HAP-1 (cell line): ENCODE data around the gene CDK13.

Experiments
- DNase-seq, 2 experiments: peaks; one replicate each; pipeline ENCODE4 v3.0.0-alpha.2; 2016 to 2020; ENCODE audit warnings: low spot score in 2 of 2
- H3K27me3 ChIP-seq: fragments of 250-450 bp; sonication (Bioruptor Pico); 2 replicates; pipeline ENCODE4 v1.5.1; 2020; ENCODE audit warnings: low read depth, mild to moderate bottlenecking, moderate library complexity
- H3K36me3 ChIP-seq: fragments of 250-450 bp; sonication (Bioruptor Pico); replicated peaks from 2 replicates; pipeline ENCODE4 v1.5.1; 2020; ENCODE audit warnings: mild to moderate bottlenecking
- H3K4me1 ChIP-seq: fragments of 250-450 bp; sonication (Bioruptor Pico); 2 replicates; pipeline ENCODE4 v1.5.1; 2020; ENCODE audit warnings: mild to moderate bottlenecking
- H3K4me3 ChIP-seq: fragments of 250-450 bp; sonication (Bioruptor Pico); 2 replicates; pipeline ENCODE4 v1.5.1; 2020; ENCODE audit warnings: mild to moderate bottlenecking, moderate library complexity
- H3K9me3 ChIP-seq: fragments of 250-450 bp; sonication (Bioruptor Pico); 2 replicates; pipeline ENCODE4 v1.5.1; 2020; ENCODE audit warnings: mild to moderate bottlenecking, moderate library complexity
- in situ Hi-C: fragments of 300-500 bp; cut with MboI; formaldehyde crosslinking; loops from 3 replicates; pipeline ENCODE4 v1.14.3; 2020; ENCODE audit warnings: low sequenced_read_pairs, inconsistent platforms, mixed read lengths

Gene CDK13

DNA sequence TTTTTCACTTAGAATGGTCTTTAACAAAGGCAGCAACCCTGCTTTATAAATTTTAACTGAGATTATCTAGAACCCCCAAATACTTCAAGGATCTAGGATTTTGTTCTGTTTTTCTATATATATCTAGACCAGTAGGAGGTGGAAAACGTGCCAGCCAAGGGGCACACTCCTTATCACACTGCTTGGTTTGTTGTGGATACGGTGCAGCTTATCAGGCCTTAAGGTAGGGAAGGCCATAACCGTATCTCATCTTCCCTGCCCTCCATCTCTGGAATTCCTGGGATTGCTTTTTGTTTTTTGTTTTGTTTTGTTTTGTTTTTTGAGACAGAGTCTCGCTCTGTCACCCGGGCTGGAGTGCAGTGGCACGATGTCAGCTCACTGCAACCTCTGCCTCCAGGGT is 109.0 kb downstream of the CDK13 start:
- H3K4me1 ChIP-seq = no peaks in the 10 kb centered on the region
- in situ Hi-C loops = loop anchor here (10.0 to 25.0 kb wide), 2 partner anchors 164 to 472 kb away; no protein-coding TSS in a partner anchor
- no peaks in the 10 kb centered on the region for H3K9me3 ChIP-seq
- H3K27me3 ChIP-seq = no peaks in the 10 kb centered on the region
- no peaks in the 10 kb centered on the region for H3K36me3 ChIP-seq
- H3K4me3 ChIP-seq = no peak overlapping the region
- no peak for DNase-seq

DNA sequence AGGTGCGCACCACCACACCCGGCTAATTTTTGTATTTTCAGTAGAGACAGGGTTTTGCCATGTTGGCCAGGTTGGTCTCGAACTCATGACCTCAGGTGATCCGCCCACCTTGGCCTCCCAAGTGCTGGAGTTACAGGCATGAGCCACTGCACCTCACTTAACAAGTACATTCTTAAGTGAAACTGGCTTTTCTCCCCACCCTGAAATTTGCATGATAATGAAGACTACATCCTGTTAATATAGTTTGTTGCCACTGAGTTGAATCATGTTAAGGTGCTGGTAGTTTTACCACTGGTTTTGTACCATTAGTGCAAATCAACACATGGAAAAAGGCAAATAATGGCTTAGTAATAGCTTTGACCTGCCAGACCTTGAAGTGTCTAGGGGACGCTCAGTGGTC is 122.2 kb downstream of the CDK13 start:
- Histone ChIP-seq H3K4me1 (peaks cover 3% of the 10 kb centered on the region; the same call in 1 of the 2 replicates), H3K27me3 (no peaks in the 10 kb centered on the region), H3K4me3 (no peak overlapping the region), H3K9me3 (no peaks in the 10 kb centered on the region), H3K36me3 (no peaks in the 10 kb centered on the region)
- peak in 1 of 2 experiments; percentile 36 for DNase-seq
- in situ Hi-C loops = loop anchor here (25.0 kb wide), 1 partner anchor 485 kb away; no protein-coding TSS in a partner anchor

DNA sequence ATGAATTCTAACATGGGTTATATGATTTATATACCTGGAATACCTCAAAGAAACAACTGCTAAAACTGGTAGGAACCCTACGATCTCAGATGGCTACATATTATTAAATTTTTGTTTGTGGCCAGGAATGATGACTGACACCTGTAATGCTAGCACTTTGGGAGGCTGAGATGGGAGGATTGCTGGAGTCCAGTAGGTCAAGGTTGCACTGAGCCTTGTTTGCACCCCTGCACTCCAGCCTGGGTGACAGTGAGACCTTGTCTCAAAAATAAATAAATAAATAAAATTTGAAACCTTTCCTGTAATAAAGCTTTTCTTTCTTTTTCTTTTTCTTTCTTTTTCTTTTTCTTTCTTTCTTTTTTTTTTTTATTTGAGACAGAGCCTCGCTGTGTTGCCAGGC is 123.2 kb downstream of the CDK13 start:
- in situ Hi-C loops = loop anchor here (25.0 kb wide), 1 partner anchor 486 kb away; no protein-coding TSS in a partner anchor
- Histone ChIP-seq H3K27me3 (no peaks in the 10 kb centered on the region), H3K9me3 (no peaks in the 10 kb centered on the region), H3K36me3 (no peaks in the 10 kb centered on the region), H3K4me1 (peaks cover 9% of the 10 kb centered on the region), H3K4me3 (no peak overlapping the region)
- no peak for DNase-seq

DNA sequence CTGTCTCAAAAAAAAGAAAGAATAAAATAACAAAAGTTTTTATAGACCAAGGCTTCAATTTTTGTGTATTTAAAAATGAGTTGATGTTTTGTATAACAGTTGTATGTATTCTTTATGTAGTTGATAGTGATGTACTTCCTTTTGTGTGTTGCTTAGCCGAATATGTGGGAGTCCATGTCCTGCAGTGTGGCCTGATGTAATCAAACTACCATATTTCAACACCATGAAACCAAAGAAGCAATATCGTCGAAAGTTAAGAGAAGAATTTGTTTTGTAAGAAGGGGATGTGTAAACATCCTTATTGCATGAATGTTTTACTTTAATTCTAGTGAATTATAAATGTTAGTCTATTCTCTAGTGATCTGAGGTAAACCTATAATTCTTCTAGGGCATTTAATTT is 127.8 kb downstream of the CDK13 start:
- Histone ChIP-seq H3K27me3 (no peaks in the 10 kb centered on the region), H3K4me3 (no peak overlapping the region), H3K36me3 (peaks cover 4% of the 10 kb centered on the region), H3K4me1 (peaks cover 6% of the 10 kb centered on the region), H3K9me3 (no peaks in the 10 kb centered on the region)
- in situ Hi-C loops = no loop called here
- DNase-seq = no peak

DNA sequence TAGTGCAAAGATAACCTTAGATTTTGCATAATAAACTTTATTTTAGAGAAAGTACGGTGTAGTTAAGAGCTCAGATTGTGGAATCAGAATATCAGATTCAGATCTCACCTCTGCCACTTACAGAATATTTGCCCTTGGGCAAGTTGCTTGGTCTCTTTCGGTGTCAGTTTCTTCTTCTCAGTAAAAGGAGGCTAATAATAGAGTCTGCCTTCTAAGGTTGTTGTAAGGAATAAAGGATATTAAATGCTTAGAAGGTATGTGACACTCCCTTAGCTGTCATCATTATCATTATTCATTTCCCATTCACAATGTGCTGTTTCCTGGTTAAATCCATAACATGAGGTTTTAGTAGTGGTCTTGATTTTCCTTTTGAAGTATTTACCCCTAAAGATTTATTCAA is 142.1 kb downstream of the CDK13 start:
- Histone ChIP-seq H3K36me3 (peaks cover 31% of the 10 kb centered on the region), H3K4me1 (peaks cover 23% of the 10 kb centered on the region), H3K4me3 (no peak overlapping the region), H3K27me3 (no peaks in the 10 kb centered on the region), H3K9me3 (no peaks in the 10 kb centered on the region)
- DNase-seq = peak in 1 of 2 experiments; percentile 22
- in situ Hi-C loops = no loop called here

DNA sequence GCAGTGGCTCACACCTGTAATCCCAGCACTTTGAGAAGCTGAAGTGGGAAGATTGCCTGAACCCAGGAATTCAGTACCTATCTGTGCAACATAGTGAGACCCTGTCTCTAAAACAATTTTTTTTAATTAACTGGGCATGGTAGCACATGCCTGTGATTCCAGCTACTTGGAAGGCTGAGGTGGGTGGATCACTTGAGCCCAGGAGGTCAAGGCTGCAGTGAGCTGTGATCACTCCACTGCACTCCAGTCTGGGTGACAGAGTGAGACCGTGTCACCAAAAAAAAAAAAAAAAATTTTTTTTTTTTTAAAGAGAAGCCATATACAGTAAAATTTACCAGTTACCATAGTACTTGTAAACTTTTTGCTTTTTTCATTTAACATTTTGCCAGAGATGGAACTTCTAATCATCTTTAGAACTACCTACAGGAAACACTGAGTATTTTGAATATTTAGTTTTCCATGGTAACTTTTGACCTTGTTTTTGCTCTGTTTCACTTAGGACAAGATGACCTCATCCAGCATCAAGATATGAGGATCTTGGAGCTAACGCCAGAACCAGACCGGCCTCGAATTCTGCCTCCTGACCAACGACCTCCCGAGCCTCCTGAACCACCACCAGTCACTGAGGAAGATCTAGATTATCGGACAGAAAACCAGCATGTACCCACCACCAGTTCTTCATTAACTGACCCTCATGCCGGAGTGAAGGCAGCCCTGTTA is 143.7 kb downstream of the CDK13 start:
- Histone ChIP-seq H3K27me3 (no peaks in the 10 kb centered on the region), H3K36me3 (peaks cover 23% of the 10 kb centered on the region), H3K4me1 (peaks cover 23% of the 10 kb centered on the region), H3K4me3 (no peak overlapping the region), H3K9me3 (no peaks in the 10 kb centered on the region)
- in situ Hi-C loops = no loop called here
- DNase-seq = no peak

DNA sequence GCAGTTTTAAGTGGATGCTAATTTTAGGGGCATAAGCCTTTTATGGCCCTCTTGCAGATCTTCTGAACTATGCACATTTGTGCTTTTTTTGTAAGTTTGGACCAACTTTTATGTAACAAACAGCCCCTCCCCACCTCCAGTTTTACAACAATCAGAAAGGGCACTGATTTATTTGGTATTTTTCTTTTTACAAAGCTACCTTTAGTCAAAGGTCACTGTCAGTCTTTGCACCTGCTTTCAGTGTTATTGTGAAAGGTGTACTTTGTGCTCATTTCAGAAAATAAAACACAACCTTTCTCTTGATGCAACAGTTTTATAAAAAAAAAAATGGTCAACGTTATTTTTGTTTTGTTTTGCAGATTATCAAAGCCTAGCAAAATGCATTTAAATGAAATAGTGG is 145.2 kb downstream of the CDK13 start:
- H3K27me3 ChIP-seq = no peaks in the 10 kb centered on the region
- no peak for DNase-seq
- no peaks in the 10 kb centered on the region for H3K9me3 ChIP-seq
- H3K4me3 ChIP-seq = no peak overlapping the region
- peaks cover 23% of the 10 kb centered on the region for H3K4me1 ChIP-seq
- in situ Hi-C loops = no loop called here
- H3K36me3 ChIP-seq = peaks cover 23% of the 10 kb centered on the region

DNA sequence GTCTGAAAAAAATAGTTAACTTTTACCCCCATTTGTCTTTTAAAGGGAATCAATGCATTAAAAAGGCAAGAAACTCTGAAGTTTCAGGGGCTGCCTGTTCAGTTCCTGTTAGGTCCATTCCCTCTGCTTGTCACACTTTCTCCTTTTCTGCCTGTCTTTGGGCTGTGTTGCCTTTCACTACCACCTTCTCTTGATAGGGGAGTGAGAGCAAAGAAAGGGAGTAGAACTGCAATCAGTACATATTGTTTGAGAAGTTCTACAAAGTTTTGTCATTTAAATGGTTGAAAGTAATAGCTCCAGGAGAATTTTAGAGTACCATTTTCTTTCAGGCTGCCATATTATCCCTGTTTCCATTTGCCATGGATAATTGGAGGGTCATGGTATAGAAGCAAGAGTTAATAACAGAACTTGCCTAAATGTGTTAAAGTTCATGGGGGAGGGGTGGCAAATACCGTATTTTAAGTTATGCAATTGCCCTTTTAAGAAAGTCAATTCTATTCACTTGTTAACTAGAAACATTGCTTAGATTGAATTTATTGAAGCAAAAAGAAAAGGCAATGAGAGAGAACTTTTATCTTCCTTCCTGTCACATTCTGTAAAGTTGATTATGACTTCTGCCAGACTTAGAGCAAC is 145.8 kb downstream of the CDK13 start:
- in situ Hi-C loops = no loop called here
- Histone ChIP-seq H3K4me3 (no peak overlapping the region), H3K9me3 (no peaks in the 10 kb centered on the region), H3K27me3 (no peaks in the 10 kb centered on the region), H3K4me1 (peaks cover 23% of the 10 kb centered on the region), H3K36me3 (peaks cover 23% of the 10 kb centered on the region)
- peak; percentile 33 to 61 for DNase-seq

DNA sequence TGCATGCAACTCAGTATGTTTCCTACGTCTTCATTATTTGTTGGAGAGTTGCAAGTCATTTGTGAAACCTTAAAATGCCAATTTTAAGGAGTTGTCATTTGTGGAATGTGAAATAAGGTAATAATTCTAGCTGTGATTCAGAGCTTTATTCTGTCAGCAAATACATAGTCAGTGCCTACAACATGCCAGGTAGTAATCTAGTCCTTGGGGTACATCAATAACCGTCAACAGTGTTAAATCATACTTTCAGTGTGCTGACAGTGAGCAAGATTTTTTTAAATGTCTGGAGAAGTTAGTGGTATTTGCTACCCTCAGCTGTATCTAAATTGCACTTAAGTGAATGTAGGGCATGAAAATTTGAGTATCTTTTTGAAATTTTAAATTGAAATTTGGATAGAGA is 147.7 kb downstream of the CDK13 start:
- DNase-seq = no peak
- Histone ChIP-seq H3K36me3 (peaks cover 20% of the 10 kb centered on the region), H3K27me3 (no peaks in the 10 kb centered on the region), H3K9me3 (no peaks in the 10 kb centered on the region), H3K4me3 (no peak overlapping the region), H3K4me1 (peaks cover 17% of the 10 kb centered on the region)
- in situ Hi-C loops = no loop called here

DNA sequence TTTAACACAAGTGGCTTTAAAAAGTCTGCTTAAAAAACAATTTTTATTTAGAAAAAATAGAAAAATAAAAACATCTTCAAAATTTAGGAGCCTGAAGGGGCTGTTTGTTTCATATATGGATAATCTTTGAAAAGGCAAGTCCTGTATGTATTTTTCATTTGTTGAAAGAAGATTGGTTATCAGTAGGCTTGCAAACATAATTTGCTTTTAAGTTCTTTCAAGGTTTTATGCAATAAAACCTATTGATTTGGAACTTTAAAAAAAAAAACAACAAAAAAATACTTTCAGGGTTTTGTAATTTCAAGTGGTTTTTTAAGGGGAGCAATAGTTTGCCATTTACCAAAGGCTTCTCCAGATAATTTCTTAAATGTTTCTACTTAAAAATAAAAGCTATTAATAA is 148.8 kb downstream of the CDK13 start:
- no peak for DNase-seq
- no peaks in the 10 kb centered on the region for H3K27me3 ChIP-seq
- in situ Hi-C loops = no loop called here
- H3K4me3 ChIP-seq = no peak overlapping the region
- H3K9me3 ChIP-seq = no peaks in the 10 kb centered on the region
- peaks cover 17% of the 10 kb centered on the region for H3K4me1 ChIP-seq
- H3K36me3 ChIP-seq = peaks cover 15% of the 10 kb centered on the region

DNA sequence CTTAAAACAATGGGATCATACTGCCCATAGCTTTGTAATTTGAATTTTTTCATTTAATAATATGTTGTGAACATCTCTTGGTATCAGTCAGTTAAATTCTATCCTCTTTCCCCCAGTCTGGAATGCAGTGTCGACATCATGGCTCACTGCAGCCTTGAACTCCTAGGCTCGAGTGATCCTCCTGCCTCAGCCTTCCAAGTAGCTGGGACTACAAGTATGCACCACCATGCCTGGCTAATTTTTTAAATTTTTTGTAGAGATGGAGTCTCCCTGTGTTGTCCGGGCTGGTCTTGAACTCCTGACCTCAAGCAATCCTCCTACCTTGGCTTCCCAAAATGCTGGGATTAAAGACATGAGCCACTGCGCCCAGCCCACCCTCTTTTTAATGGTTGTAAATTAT is 149.8 kb downstream of the CDK13 start:
- no peak overlapping the region for H3K4me3 ChIP-seq
- no peaks in the 10 kb centered on the region for H3K27me3 ChIP-seq
- no peak for DNase-seq
- in situ Hi-C loops = no loop called here
- peaks cover 5% of the 10 kb centered on the region for H3K36me3 ChIP-seq
- H3K4me1 ChIP-seq = peaks cover 17% of the 10 kb centered on the region
- H3K9me3 ChIP-seq = no peaks in the 10 kb centered on the region

DNA sequence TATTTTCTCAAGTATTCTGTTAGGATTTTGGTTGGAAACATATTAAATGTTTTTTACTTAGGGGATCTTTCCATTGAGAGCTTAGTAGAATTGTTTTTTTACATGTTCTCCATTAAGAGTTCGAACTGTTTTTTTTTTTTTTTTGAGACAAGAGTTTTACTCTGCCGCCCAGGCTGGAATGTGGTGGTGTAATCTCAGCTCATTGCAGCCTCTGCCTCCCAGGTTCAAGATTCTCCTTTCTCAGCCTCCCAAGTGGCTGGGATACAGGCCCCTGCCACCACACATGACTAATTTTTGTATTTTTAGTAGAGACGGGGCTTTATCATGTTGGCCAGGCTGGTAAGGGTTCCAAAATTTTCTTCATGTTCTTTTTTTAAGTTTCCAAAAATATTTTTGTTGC is 151.1 kb downstream of the CDK13 start:
- in situ Hi-C loops = no loop called here
- H3K27me3 ChIP-seq = no peaks in the 10 kb centered on the region
- no peaks in the 10 kb centered on the region for H3K9me3 ChIP-seq
- no peak overlapping the region for H3K4me3 ChIP-seq
- no peak for DNase-seq
- peaks cover 5% of the 10 kb centered on the region for H3K4me1 ChIP-seq
- no peaks in the 10 kb centered on the region; the same call in 1 of the 2 replicates for H3K36me3 ChIP-seq

DNA sequence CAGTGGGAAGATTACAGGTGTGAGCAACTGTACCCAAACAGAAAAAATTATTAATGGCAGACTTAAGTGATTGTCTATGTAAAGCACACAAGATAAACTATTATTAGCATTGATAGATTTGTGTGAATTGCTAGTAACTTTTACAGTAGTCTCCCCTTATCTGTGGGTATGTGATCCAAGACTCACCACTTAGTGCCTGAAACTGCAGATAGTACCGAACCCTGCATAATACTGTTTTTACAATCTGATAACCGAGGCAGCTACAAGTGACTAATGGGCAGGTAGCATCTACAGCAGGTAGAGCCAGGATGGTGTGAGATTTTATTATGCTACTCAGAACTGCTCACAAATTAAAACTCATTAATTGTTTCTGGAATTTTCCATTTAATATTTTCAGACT is 152.8 kb downstream of the CDK13 start:
- no peak for DNase-seq
- no peaks in the 10 kb centered on the region for H3K4me1 ChIP-seq
- H3K27me3 ChIP-seq = no peaks in the 10 kb centered on the region
- in situ Hi-C loops = no loop called here
- H3K4me3 ChIP-seq = no peak overlapping the region
- no peaks in the 10 kb centered on the region for H3K9me3 ChIP-seq
- no peaks in the 10 kb centered on the region; the same call in 1 of the 2 replicates for H3K36me3 ChIP-seq

DNA sequence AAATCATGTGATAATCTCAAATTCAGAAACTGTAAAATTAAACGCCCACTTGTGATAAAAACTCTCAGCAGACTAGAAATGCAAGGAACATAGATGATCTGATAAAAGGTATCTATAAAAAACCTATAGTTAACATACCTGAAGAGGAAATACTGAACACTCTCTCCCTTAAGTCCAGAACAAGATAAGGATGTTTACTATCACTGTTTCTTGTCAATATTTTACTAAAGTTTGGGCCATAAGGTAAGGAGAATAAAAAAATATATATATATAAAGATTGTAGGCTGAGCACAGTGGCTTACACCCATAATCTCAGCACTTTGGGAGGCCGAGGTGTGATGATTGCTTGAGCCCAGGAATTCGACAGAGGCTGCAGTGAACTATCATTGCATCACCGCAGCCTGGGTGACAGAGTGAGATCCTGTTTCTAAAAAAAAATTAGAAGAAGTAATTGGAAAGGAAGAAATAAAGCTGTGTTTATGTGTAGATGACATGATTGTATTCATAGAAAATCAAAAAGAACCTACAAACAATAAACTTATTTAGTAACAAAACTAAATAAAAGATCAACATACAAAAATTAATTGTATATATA is 155.9 kb downstream of the CDK13 start:
- Histone ChIP-seq H3K4me3 (no peak overlapping the region), H3K4me1 (no peaks in the 10 kb centered on the region), H3K27me3 (no peaks in the 10 kb centered on the region), H3K36me3 (no peaks in the 10 kb centered on the region; the same call in 1 of the 2 replicates), H3K9me3 (no peaks in the 10 kb centered on the region)
- DNase-seq = no peak
- in situ Hi-C loops = no loop called here
